Activated CD4-positive, alpha-beta T cell treated with anti-CD3 and anti-CD28 coated beads for 24 hours (primary cell): ENCODE measurements around the gene LPCAT2.
"Not testable (repeated sequence)": the region's sequence is repeated elsewhere in the genome, so short reads cannot be mapped to it uniquely, and the experiment has no call there.

Source experiments
- DNase-seq, 2 donors: peaks; one replicate each; pipeline ENCODE4 v3.0.0-alpha.2; 2020; ENCODE audit warnings: low read depth in 2 of 2

LPCAT2 gene

GRCh38 chr16:55605754-55606336 lies 97.0 kb downstream of the LPCAT2 start:
- DNase-seq = no peak

GRCh38 chr16:55613613-55614335 lies 104.9 kb downstream of the LPCAT2 start:
- no peak for DNase-seq

- no peak for DNase-seq
Measured at GRCh38 chr16:55615071-55615470, 106.2 kb downstream of the LPCAT2 start.

- not testable (repeated sequence) for DNase-seq
Measured at GRCh38 chr16:55615670-55616069, 106.8 kb downstream of the LPCAT2 start.

GRCh38 chr16:55621771-55622170 lies 112.9 kb downstream of the LPCAT2 start:
- no peak for DNase-seq

GRCh38 chr16:55622272-55622671 lies 113.4 kb downstream of the LPCAT2 start:
- no peak for DNase-seq

GRCh38 chr16:55622930-55623561 lies 114.2 kb downstream of the LPCAT2 start:
- no peak for DNase-seq

GRCh38 chr16:55623640-55624039 lies 114.8 kb downstream of the LPCAT2 start:
- no peak for DNase-seq

- DNase-seq = no peak
Measured at GRCh38 chr16:55624696-55625095, 115.8 kb downstream of the LPCAT2 start.

GRCh38 chr16:55625843-55626242 lies 117.0 kb downstream of the LPCAT2 start:
- DNase-seq = no peak

GRCh38 chr16:55628306-55628968 lies 119.6 kb downstream of the LPCAT2 start:
- no peak for DNase-seq

- DNase-seq = no peak
Measured at GRCh38 chr16:55630774-55631173, 121.9 kb downstream of the LPCAT2 start.

GRCh38 chr16:55632259-55632658 lies 123.4 kb downstream of the LPCAT2 start:
- DNase-seq = no peak

GRCh38 chr16:55634193-55634592 lies 125.3 kb downstream of the LPCAT2 start:
- no peak for DNase-seq
